Peyer's patch (tissue), 4 donors: ENCODE data around the gene LMAN1.

Experiments used
- POLR2A ChIP-seq, 2 donors: fragments of 450-650 bp; IDR thresholded peaks; one replicate each; pipeline ENCODE4 v1.5.1; 2017; ENCODE audit warnings: antibody characterized with exemption in 2 of 2, mild to moderate bottlenecking in 2 of 2, moderate library complexity in 2 of 2
- TF ChIP-seq, protein P1 (sequence below), 6 experiments: fragments of 450-650 bp in 4 of 6; fragments of 200-600 bp in 2 of 6; sonication (generic) in 1 of 6; IDR thresholded peaks; one replicate each; pipeline ENCODE4 v1.5.1; 2017 to 2019; ENCODE audit warnings: antibody characterized with exemption in 6 of 6, mild to moderate bottlenecking in 3 of 6, moderate library complexity in 1 of 6

DNA sequence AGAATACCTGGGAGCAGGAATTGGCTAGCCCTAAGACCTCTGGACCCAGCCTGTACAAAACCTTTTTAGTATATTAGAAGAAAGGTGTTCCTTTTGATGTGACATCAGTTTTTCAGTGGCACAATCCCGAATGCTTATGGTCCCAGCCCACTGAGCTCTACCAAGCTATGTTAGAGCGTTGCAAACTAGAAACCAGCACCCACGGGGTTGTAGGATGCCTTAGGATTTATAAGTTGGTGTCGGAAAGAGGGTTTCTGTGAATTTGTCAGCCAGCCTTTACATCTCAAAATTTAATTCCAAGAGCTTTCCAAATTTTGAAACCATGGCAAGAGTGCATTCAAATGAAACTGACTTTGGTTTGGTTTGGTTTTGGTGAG lies 499 bp upstream of the LMAN1 start:
- TF ChIP-seq, protein P1, sequence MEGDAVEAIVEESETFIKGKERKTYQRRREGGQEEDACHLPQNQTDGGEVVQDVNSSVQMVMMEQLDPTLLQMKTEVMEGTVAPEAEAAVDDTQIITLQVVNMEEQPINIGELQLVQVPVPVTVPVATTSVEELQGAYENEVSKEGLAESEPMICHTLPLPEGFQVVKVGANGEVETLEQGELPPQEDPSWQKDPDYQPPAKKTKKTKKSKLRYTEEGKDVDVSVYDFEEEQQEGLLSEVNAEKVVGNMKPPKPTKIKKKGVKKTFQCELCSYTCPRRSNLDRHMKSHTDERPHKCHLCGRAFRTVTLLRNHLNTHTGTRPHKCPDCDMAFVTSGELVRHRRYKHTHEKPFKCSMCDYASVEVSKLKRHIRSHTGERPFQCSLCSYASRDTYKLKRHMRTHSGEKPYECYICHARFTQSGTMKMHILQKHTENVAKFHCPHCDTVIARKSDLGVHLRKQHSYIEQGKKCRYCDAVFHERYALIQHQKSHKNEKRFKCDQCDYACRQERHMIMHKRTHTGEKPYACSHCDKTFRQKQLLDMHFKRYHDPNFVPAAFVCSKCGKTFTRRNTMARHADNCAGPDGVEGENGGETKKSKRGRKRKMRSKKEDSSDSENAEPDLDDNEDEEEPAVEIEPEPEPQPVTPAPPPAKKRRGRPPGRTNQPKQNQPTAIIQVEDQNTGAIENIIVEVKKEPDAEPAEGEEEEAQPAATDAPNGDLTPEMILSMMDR (IDR thresholded peaks at IDR 0.05): no peak
- no peak for TF ChIP-seq POLR2A (IDR thresholded peaks at IDR 0.05)
